GM21360 (cell line): ENCODE measurements around the gene INPP5A.

Source experiments
- ATAC-seq: cut with Tn5 transposase; IDR thresholded peaks from one replicate; pipeline ENCODE4 v1.9.1; 2021; ENCODE audit warnings: mild to moderate bottlenecking, moderate library complexity; ENCODE audit not compliant: unreplicated experiment

Gene INPP5A

GRCh38 chr10:132577350-132578003, 39.9 kb downstream of the INPP5A start:
- no peak for ATAC-seq

GRCh38 chr10:132578287-132578951, 40.8 kb downstream of the INPP5A start:
- no peak for ATAC-seq

DNA sequence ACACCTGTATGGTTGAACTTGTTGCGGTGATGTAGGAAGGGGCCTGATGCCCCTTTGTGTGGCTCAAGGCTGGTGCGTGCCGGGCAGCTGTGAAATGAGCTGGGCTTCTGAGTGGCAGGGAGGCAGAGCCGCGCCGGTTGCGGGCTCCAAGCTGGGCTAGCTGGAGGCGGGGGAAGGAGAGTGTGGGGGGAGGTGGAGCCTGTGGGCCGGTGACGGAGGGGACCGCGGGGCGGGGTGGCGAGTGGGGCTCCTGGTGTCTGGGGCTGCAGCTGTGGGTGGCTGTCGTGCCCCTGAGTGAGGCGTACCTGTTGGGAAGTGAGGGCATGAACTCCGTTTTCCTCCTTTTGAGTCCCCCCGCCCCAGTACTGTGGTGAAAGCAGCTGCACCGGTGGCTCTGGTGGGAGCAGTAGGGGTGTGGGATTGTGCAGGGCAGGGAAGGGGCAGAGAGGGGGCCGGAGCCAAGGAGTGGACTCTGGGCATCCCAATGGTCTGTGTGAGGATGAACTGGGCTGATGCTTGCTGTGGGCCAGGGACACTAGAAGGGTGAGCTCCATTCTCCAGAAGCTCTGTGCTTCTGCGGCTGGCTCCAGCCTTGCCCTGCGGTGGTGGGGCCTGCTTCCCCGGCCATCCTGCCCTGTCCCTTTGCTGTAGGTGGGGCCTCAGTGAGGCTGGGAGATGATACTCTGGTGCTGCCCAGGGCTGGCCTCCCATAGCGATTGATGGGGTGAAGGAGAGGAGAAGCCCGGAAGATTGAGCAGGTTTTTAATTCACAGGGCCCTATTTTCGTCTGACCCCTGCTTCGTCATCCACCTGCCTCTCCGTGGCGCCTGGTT, 41.7 kb downstream of the INPP5A start:
- no peak for ATAC-seq

DNA sequence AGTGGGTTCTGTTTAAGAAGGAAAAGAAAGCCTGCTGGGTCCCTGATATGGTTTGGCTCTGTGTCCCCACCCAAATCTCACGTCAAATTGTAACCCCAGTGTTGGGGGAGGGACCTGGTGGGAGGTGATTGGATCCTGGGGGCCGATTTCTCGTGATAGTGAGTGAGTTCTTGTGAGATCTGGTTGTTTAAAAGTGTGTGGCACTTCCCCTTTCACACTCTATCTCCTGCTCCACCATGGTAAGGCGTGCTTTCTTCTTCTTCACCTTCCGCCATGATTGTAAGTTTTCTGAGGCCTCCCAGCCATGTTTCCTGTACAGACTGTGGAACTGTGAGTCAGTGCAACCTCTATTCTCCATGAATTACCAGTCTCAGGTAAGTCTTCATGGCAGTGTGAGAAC, 42.6 kb downstream of the INPP5A start:
- ATAC-seq: no peak

DNA sequence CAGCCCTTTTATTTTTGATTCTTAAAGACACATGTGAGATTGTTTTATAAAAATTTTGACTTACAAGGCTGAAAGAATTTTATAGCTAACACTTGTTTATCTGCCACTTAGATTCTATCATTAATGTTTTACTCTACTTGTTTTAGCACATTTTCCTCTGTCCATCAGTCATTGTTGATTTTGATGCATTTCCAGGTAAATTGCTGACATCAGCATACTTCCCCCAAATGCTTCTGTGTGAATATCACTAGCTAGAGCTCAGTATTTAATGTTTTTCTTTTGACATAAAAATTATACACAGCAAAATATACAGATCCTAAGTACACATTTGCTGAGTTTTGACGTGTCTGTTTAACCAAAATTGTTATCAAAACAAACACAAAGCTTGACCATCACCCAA, 43.0 kb downstream of the INPP5A start:
- ATAC-seq: no peak

- no peak for ATAC-seq
Observed at GRCh38 chr10:132582137-132582536, 44.5 kb downstream of the INPP5A start.

DNA sequence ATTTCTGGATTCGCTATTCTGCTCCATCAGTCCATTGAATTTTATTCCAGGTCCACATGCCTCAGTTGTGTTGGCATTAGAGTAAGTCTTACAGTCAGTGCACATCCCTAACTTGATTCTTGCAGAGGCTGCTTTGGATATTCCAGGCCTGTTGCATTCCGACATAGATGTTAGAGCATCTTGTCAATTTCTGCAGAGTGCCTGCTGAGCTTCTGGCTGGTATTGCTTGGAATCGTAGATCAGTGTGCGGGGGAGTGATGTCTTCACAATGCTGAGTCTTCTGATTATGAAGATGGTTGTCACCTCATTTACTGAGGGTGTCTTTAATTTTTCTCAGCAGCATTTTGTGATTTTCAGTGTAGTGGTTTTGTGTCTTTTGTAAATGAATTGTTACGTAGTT, 45.2 kb downstream of the INPP5A start:
- no peak for ATAC-seq

DNA sequence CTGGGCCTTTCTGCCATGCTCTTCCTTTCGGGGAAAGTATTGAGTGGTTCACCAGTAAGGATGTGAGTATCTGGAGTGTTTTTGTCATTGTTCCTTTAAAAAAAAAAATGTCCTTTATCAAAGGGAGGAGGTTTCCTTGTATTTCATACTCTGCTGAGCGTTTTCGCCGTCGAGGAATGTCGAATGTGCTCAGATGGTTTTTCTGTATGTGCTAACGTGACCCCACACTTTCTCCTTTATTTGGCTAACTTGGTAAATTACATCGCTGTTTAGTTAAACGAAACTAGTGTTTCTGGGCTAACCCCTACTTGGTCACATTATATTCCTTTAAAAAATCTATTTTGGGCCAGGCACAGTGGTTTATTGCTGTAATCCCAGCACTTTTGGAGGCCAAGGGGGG, 45.9 kb downstream of the INPP5A start:
- no peak for ATAC-seq

DNA sequence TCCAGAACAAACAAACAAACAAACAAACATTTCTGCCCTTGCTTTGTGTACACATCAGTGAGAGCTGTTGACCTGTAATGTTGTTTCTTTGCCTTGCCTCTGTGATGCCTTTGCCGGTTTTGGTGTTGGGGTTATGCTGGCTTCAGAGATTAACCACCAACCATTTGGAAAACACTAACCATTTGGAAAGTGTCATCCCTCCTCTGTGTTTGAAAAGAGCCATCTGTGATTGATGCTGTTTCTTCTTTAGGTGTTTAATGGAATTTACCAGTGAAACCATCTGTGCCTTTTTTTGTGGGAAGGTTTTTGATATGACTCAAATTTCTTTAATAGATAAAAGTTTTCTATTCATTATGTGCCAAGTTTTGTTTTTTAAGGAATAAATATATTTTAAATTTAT, 46.5 kb downstream of the INPP5A start:
- ATAC-seq: no peak

DNA sequence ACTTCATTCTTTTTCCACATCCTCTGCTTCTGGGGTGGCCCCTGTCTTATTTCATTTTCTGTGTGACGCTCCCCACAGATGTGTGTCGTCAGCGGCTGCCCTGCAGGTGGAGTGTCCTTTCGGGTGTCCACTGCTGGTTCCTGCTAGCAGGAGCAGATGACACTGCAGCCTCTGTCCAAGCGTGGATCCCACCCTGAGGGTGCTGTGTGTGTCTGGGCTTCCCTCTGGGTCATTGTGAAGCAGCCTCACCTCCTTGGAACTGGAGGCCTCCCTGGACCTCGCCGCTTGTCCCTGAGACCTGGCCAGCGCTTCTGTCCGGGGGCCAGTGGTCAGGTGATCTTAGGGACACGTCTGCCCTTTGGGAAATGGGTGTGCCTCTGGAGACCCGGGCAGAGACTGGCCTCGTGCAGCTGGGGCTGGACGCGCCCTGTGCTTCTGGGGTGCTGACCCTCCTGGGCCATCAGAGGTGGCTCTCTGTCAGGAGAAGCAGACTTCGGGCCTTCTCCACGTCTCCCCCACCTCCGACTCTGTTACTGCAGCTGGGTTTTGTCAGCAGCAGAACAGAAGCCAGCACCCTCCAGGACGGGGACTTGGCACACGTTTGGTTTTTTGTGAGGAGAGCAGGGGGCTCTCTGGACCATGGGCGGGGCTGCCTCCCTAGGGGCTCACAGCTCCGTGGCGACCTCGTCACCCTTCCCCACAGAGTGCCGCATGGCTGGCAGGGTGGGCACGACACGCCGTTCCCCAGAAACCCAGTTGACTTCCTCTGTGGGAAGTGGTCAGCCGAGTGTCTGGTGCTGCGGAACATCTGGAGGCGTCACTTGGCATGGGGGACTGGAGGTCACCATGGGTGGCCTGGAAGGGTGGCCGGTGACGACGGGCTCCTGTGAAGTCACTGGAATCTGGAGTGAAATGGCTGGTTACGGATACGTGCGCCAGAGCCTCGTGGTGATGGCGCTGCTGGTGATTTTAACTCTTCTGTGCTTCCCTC, 48.4 kb downstream of the INPP5A start:
- no peak for ATAC-seq

GRCh38 chr10:132586739-132587138, 49.2 kb downstream of the INPP5A start:
- ATAC-seq: no peak

DNA sequence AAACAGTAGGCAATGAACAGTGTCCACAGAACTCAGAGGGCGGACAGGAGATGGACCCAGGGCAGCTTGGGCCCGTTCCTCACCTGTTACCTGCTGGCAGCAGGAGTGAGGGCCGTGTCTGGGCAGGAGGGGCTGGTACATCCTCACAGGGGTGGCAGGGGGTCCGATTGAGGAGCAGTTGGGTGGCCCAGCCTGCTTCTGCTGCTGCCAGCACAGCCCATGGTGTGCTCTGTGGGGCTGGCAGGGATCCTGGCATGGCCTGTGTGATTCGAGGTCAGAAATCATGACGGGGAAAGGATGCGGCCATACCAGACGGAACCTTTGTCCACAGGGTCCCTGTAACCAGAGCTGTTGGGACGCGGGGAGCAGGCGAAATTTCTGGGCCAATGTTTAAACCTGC, 49.6 kb downstream of the INPP5A start:
- ATAC-seq: no peak

GRCh38 chr10:132588301-132589013, 50.9 kb downstream of the INPP5A start:
- ATAC-seq: no peak

DNA sequence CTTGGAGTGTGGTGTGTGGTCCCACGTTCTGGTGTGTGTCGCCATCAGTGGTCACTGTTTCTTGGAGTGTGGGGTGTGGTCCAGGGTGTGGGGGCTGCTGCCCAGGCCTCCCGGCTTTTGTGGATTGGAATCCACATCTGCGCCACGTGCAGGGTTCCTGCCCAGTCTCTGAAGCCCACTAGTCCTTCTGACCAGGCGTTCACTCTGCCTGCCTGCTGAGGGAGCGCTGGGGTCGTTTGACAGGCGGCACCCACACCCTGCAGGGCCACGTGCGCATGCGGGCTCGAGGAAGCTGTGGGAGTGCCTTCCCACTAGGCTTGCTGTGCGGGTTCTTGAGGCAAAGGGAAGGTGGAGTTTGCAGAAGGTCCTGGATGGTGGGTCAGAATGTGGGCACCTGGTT, 51.4 kb downstream of the INPP5A start:
- no peak for ATAC-seq

DNA sequence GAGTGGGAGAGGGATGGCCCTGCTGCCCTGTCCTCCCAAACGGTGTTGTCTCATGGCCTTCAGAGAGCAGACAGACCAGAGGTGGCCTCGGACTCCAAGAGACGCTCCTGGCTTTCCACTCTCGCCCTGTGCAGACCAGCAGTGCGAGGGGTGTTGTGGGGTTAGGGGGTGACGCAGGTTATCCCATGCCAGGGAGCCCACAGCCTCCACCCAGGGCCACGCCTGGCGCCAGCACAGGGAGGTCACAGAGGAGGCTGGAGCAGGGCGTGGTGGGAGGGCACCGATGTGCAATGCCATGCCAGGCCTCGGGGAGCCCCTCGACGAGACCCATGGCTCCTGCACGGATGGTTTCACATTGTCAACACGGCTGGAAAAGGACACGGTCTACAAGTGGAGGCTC, 52.1 kb downstream of the INPP5A start:
- ATAC-seq: no peak

DNA sequence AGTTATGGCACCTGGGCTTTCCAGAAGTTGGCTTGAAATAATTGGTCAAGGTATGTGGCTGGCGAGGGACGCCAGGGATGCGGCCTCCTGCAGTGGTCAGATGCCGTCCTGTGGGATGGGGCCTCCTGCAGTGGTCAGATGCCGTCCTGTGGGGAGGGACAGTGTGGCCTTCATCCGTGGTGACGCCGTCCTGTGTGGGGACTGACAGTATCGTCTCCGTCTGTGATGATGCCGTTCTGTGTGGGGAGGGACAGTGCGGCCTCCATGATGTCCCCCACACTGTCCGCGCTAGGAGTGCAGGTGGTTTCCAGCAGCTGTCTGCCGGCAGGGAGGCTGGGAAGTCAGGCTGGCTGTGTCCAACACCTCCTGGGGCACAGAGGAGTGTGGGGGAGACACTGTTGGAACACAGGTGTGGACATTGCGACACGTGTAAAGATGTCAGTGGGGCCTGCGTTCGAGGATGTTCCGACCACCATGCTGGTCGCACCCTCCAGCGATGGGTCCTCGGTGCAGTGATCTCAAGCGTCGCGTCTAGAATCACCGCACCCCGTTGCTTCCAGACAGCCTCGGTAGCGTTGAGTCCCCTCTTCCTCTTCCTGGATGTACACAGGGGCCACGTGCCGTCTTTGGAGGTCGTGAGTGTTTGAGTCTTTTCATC, 52.6 kb downstream of the INPP5A start:
- no peak for ATAC-seq

DNA sequence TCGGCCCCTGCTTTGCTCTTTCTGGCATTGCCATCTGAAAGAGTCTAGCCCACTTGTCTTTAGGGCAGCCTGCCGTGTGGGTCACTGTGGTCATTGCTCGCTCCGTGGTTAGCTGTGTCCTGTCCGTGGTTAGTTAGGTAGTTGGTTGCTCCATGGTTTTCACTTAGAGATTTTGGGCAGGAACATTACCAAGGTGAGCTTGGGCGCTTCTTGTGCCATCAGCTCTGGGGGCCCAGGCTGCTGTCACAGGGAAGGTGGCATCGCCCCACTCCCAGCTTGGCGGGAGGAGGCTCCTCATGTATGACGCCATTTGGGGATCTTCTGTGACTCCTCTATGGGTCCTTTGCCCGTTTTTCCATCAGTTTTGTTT, 53.1 kb downstream of the INPP5A start:
- no peak for ATAC-seq

DNA sequence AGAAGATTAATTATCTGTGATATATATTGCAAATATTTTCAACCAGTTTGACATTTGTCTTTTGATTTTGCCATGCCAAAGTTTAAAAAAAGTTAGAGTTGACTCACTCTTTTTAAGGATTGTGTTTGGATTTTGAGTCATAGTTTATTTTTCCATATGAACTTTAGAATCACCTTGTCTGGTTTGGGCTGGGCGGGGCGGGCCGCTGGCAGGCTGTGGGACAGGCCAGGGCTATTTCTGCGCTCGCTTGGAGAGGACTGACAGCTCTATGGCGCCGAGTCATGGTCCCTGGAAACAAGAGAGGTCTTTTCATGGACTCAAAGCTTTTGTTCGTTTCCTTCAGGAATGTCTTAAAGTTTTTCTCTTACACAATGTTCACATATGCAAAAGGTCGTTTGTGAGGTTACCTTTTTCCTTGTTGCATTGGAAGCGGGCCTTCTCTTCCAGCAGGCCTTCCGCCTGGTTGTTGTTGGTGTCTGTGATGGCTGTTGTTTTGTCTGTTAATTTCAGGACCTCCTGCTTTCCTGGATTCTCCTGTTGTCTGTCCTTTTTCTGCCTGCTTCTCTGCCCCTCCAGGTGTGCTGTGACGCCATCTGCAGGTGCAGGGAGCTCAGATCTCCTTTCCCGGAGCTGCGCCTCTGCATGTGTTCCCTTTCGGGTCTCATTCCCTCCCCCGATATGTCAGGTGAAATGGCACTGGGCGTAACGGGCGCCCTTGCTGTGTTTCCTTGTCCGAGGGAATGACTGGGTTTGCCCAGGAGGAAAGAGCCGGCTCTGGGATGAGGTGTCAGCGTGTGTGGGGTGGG, 53.8 kb downstream of the INPP5A start:
- ATAC-seq: no peak
